EL (cell line): Measurements from ENCODE around the gene TP73.

ENCODE experiments used
- DNase-seq: peaks from one replicate; pipeline ENCODE4 v3.0.0-alpha.2; 2016

The TP73 gene

DNA sequence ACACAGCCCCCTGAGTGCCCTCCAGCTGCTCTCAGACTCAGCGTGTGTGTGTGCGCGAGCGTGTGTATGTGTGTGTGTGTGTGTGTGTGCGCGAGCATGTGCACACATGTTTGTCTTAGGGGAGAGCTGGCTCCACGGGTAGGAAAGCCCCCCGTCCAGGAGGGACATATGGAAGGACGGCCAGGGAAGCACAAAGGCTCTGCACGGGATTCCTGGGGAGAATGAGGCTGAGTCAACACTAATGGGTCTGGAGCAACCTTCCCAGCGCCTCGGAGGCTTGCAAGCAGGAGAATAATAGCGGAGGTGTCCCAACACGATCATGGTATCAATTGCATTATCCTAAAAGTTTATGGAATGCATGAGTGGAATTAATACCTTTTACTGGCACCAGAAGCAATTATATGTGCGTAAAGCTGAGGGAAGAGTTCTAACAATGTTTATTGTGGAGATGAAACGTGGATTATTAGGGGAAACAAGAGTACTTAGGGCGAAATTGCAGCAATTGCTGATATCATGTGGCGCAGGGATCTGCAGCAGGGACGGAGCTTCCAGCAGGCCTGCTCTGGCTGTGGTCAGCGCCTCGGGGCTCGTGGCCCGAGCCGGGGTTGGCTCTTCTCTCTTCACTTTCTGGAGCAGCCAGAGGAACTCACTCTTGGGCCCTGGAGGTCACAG is 59.6 kb downstream of the TP73 start:
- no peak for DNase-seq

DNA sequence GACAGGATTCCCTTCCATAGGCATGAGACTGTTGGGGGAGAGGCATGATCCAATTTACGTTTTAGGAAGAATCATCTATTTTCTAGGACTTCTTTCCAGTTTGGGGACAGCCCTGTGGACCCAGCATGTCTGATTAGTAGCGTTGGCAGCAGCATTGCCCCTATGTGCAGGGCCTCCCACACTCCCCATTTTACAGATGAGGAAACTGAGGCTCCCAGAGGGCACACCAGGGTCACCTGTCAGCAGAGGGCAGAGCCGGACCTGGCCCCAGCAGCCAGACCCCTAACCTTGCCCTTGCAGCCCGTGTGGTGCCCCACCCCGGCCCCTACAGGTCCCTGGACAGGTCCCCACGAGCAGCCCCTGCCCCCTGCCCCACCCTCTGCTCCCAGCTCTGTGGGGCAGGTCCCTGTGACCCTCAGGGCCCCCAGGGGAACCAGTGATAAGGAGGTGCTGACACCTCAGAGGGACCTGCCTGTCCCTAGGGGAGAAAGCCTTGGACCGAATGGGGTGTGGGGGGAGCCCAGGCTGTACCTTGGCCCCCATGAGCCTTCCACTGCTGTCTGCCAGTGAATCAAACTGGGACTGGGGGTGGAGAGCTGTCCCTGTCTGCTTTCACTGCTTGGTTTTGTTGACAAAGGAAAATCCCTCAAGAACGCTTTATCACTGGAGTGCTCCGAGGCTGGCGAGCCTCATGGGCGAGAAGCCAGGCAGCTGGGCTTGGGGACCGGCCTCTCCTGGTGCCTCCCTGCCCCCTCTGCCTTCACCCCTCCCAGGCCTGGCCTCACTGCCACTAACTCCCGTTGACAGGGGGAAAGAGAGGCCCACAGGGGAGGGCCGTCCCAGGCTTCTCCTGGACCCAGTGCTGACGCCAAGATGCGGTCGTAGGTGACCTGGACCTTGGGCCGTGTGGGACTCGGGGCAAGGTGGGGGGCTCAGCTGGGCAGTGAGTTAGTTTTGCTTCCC is 60.5 kb downstream of the TP73 start:
- DNase-seq: no peak

GRCh38 chr1:3713840-3714239 is 61.5 kb downstream of the TP73 start:
- DNase-seq: no peak

- DNase-seq: no peak
Measured at GRCh38 chr1:3714284-3714741, 62.0 kb downstream of the TP73 start.

- no peak for DNase-seq
Measured at GRCh38 chr1:3714814-3715213, 62.5 kb downstream of the TP73 start.

DNA sequence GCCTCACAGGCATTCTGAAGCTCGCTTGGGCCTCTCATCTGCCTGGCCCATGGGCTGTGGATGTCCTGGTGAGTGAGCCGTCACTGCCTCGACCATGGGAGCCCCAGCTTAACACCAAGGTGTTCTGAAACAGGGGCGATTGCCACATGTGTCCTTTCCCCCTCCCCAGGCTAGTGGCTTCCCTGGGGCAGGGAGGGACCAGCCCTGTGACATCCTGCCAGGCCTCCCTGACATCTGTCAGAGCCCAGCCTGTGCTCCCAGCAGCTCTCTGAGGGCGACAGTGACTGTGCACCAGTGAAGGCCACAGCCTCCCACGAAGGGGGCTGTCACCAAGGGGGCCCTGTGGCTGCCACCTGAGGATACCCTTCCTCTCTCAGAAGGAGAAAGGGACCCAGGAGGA is 64.0 kb downstream of the TP73 start:
- DNase-seq: no peak

DNA sequence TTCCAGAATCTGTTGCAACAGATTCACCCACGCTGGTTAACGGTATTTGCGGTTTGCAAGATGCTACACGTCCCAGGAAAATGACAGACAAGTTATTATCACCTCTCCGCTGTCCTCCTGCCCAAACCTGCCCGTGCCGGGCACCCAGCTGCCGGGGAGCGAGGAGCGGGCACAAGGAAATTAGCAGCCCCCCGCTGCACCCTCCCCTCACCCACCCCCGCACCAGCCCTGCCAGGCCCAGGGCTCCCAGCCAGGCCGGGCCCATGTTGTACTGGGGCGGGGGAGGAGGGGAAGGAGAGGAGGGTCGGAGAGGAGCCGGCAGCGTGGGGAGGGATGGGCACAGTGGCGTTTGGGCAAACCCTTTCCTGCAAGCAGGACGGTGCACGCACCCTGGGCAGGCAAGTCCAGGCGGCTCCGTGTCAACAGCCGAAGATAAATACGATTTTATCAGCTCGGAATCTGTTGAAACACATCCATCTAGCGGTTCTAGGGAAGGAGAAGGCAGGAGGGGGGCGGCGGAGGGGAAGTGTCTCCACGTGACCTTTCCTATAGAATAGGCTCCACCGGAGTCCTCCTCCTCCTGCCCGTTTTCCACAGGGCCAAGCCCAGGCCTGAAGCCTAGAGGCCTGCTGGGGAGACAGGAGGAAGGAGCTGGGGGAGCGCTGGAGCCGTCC is 64.9 kb downstream of the TP73 start:
- no peak for DNase-seq

- no peak for DNase-seq
Measured at GRCh38 chr1:3717715-3718601, 65.6 kb downstream of the TP73 start.

- no peak for DNase-seq
Measured at GRCh38 chr1:3718764-3719163, 66.4 kb downstream of the TP73 start.

- no peak for DNase-seq
Measured at GRCh38 chr1:3721955-3722465, 69.7 kb downstream of the TP73 start.

GRCh38 chr1:3722846-3723245 is 70.5 kb downstream of the TP73 start:
- no peak for DNase-seq

GRCh38 chr1:3724416-3725030 is 72.2 kb downstream of the TP73 start:
- DNase-seq: peak; percentile 49

DNA sequence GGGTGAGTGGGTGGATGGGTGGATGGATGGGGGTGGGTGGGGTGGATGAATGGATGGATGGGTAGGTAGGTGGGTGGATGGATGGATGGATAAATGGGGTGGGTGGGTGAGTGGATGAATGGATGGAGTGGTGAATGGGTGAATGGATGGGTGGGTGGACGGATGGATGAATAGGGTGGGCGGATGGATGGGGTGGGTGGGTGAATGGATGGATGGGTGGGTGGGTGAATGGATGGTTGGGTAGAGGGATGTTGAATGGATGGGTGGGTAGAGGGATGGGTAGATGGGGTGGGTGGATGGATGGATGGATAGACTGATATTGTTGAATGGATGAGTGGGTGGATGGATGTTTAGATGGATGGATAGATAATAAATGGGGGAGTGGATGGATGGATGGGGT is 73.0 kb downstream of the TP73 start:
- no peak for DNase-seq

DNA sequence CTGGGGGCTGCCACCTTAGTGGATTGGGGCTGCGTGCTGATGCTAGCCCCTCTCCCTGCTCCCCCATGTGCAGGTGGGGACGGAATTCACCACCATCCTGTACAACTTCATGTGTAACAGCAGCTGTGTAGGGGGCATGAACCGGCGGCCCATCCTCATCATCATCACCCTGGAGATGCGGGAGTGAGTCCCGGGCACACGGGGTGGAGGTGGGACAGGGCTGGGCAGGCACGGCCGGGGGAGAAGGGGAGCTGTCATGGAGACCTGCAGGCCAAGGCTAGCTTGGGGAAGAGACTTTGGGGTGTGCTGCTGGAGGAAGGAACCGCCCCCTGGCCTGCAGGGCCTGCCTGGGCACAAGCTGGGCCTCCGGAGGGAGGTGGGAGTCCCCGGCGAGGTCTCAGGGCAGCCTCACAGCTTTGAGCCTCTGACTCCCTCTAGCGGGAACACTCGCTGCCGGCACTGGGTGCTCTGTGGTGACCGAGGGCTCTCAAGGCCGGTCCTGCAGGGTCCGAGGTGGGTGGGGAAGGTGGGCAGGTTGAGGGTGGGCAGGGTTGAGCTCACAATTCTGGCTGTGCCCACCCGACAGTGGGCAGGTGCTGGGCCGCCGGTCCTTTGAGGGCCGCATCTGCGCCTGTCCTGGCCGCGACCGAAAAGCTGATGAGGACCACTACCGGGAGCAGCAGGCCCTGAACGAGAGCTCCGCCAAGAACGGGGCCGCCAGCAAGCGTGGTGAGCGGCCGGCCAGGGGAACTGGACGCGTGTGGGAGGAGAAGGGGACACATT is 74.9 kb downstream of the TP73 start:
- DNase-seq: peak; percentile 19

- no peak for DNase-seq
Measured at GRCh38 chr1:3727825-3728776, 75.8 kb downstream of the TP73 start.

GRCh38 chr1:3729594-3730542 is 77.6 kb downstream of the TP73 start:
- DNase-seq: no peak

DNA sequence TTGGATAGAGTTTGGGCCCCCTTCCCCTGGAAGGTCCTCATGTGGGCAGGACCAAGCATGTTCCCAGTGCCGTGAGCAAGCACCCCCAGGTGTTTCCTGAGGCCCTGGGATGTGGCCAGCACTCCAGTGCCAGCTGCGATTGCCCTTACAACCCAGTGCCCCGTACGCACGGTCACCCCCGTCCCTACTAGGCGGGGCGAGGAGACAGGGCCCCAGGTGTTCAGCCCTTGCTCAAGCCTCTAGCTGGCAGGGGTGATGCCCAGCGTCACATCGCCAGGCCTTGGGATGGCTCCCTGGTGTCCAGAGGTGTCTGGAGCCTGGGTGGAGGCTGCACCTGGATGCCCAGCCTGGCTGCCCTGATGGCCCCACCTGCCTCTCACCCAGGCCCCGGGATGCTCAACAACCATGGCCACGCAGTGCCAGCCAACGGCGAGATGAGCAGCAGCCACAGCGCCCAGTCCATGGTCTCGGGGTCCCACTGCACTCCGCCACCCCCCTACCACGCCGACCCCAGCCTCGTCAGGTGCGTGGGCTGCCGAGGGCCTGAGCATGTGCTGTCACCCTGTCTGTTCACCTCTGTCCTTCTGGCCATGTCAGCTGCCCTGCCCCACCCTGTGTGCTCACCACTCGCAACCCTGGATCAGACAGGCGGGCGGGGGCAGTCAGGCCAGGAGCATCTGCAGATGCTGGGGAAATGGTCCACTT is 78.4 kb downstream of the TP73 start:
- DNase-seq: no peak
